SJSA1 (cell line): Measurements from ENCODE around the gene TTYH3. TPM values are rescaled to one million over a fixed set of nuclear protein-coding genes. Genes with fewer than 3 reads are reported as not detected.
"Not testable (repeated sequence)": the region's sequence is repeated elsewhere in the genome, so short reads cannot be mapped to it uniquely, and the experiment has no call there.

Experiments
- DNase-seq, 2 experiments: peaks; one replicate each; pipeline ENCODE4 v3.0.0-alpha.2; 2015 to 2020; ENCODE audit warnings: low spot score in 2 of 2, low read depth in 1 of 2
- H3K27ac ChIP-seq: fragments of 250-450 bp; sonication (Bioruptor Pico); 2 replicates; pipeline ENCODE4 v1.5.1; 2020; ENCODE audit warnings: mild to moderate bottlenecking, moderate library complexity
- H3K27me3 ChIP-seq: fragments of 250-450 bp; sonication (Bioruptor Pico); replicated peaks from 2 replicates; pipeline ENCODE4 v1.5.1; 2020; ENCODE audit warnings: mild to moderate bottlenecking, moderate library complexity
- H3K36me3 ChIP-seq: fragments of 250-450 bp; sonication (Bioruptor Pico); 2 replicates; pipeline ENCODE4 v1.5.1; 2020; ENCODE audit warnings: mild to moderate bottlenecking
- H3K4me1 ChIP-seq: fragments of 250-450 bp; sonication (Bioruptor Pico); replicated peaks from 2 replicates; pipeline ENCODE4 v1.6.1; 2021; ENCODE audit warnings: mild to moderate bottlenecking
- H3K4me3 ChIP-seq: fragments of 250-450 bp; sonication (Bioruptor Pico); 2 replicates; pipeline ENCODE4 v1.5.1; 2020; ENCODE audit warnings: mild to moderate bottlenecking
- H3K9me3 ChIP-seq: fragments of 250-450 bp; sonication (Bioruptor Pico); replicated peaks from 2 replicates; pipeline ENCODE4 v1.5.1; 2020; ENCODE audit warnings: mild to moderate bottlenecking
- total RNA-seq: library from RNA; depleted of rRNA; stranded (reverse); fragments of >200 nt; shearing (Covaris generic); gene quantifications from 2 replicates; pipeline ENCODE4 v1.2.3, GENCODE V29; 2014

TTYH3 gene
- total RNA-seq, 1 experiment from 2014 or later = 24.3 TPM

GRCh38 chr7:2670720-2671391, 39.1 kb downstream of the TTYH3 start:
- no peak overlapping the region for H3K4me3 ChIP-seq
- no peaks in the 10 kb centered on the region for H3K27me3 ChIP-seq
- 0 out of 2 replicates have a peak, but pooled peaks cover 5% of the 10 kb centered on the region for H3K9me3 ChIP-seq
- peak; percentile 61 to 78 for DNase-seq
- H3K36me3 ChIP-seq = no peaks in the 10 kb centered on the region
- 0 out of 2 replicates have a peak, but pooled peaks cover 5% of the 10 kb centered on the region for H3K4me1 ChIP-seq
- no peak overlapping the region for H3K27ac ChIP-seq

- H3K4me1 ChIP-seq, DNase-seq, H3K27ac ChIP-seq, H3K9me3 ChIP-seq, H3K4me3 ChIP-seq, H3K36me3 ChIP-seq, H3K27me3 ChIP-seq: not testable (repeated sequence)
Observed at GRCh38 chr7:2673214-2673613, 41.4 kb downstream of the TTYH3 start.

DNA sequence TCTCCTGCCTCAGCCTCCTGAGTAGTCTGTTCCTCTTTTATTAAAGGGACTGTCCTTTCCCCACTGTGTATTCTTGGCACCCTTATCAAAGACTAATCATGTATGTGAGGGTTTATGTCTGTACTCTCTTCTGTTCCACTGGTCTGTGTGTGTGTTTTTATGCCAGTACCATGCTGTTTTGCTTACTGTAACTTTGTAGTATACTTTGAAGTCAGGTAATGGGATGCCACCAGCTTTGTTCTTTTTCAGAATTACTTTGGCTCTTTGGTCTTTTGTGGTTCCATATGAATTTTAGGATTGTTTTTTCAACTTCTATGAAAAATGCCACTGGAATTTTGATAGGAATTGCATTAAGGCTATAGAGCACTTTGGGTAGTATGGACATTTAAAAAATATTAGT, 42.1 kb downstream of the TTYH3 start:
- Histone ChIP-seq H3K36me3 (no peaks in the 10 kb centered on the region), H3K9me3 (0 out of 2 replicates have a peak, but pooled peaks cover 5% of the 10 kb centered on the region), H3K27ac (no peak overlapping the region), H3K4me3 (no peak overlapping the region), H3K27me3 (no peaks in the 10 kb centered on the region), H3K4me1 (0 out of 2 replicates have a peak, but pooled peaks cover 5% of the 10 kb centered on the region)
- DNase-seq = no peak

GRCh38 chr7:2675256-2675764, 43.5 kb downstream of the TTYH3 start:
- Histone ChIP-seq H3K9me3 (0 out of 2 replicates have a peak, but pooled peaks cover 5% of the 10 kb centered on the region), H3K36me3 (no peaks in the 10 kb centered on the region), H3K4me1 (0 out of 2 replicates have a peak, but pooled peaks cover 5% of the 10 kb centered on the region), H3K27me3 (no peaks in the 10 kb centered on the region), H3K4me3 (no peak overlapping the region), H3K27ac (no peak overlapping the region)
- no peak for DNase-seq

DNA sequence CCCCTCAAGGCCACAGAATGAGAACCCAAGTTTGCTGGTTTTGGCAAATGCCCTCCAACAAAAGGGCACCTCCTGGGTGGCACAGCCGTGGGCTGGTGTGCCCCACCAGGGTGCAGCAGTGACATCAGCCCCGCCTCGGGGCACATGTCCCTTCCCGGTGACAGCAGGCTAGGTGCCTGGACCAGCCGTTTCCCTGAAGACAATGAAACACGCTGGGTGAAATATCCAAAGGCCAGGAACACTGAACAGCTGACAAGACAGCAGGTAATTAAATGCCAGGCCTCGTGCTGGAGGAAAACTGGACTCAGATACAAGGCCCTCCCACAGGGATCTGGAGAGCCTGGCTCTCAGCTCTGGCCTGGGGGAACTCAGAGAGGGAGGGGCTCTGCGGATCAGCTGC, 44.8 kb downstream of the TTYH3 start:
- H3K27me3 ChIP-seq, H3K4me1 ChIP-seq, H3K9me3 ChIP-seq, H3K36me3 ChIP-seq, DNase-seq, H3K27ac ChIP-seq, H3K4me3 ChIP-seq: not testable (repeated sequence)

- not testable (repeated sequence) for H3K27ac ChIP-seq, H3K9me3 ChIP-seq, H3K27me3 ChIP-seq, DNase-seq, H3K4me3 ChIP-seq, H3K4me1 ChIP-seq, H3K36me3 ChIP-seq
Observed at GRCh38 chr7:2678454-2678853, 46.7 kb downstream of the TTYH3 start.

DNA sequence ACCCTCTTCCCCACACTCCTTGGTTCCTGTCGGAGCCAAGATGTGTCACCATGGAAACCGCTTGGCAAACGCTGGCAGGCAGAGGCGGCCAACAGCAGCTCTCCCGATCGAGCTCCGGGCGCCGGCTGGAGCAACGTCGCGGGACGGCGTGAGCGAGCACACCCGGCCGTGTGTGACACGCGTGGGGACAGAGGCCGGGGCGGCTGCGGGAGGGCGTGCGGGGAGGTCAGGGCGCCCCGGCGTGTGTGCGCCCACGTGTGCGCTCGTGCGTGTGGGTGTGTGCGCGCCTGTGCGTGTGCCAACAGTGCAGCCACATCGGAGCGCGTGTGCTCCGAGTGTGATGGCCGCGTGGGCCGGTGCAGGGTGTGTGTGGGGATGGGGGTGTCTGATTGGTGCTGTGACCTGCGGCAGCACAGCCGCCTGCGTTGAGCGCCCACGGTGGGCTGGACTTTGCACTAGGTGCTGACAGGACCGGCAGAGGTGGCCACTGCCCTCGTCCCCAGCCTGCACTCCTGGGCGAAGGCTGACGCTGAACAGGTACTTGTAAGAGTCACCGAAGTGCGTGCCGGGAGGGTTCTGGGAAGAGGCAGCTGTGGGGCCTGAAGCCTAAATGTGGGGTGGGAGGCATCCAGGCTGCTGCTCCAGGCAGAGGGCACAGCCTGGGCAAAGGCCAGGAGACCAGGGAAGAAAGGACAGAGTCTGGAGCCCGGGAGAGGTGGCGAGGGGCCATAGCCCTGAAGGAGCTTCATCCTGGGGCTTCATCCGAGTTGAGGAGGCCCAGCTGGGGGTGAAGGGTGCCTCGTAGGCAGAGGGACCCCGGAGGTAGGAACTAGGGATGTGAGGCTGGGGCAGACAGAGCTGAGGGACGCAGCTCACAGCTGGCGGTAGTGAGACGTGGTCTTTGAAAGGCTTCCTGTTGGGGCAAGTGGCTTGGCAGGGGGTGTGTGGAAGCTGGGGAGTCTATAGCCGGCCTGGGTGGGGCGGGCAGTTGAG, 47.6 kb downstream of the TTYH3 start:
- not testable (repeated sequence) for DNase-seq, H3K27ac ChIP-seq, H3K9me3 ChIP-seq, H3K4me3 ChIP-seq, H3K4me1 ChIP-seq, H3K36me3 ChIP-seq, H3K27me3 ChIP-seq

DNA sequence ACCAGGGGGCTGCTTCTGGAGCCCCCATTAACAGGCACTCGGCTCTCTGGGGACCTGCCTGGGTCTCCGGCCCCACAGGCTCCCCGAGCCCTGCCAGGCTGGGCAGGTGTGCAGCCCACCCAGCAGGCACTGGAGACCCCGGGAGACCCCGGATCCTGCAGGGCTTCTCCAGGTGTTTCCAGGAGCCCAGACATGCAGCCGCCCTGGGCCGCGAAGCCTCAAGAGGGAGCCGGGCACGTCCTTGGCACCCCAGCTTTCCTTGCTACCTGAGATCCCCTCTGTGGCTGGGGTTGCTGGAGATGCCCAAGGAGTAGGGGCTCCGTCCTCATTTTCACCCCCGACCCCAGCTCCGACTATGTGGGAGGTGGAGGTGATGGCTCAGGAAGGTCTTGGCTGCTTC, 48.5 kb downstream of the TTYH3 start:
- Histone ChIP-seq H3K36me3 (no peaks in the 10 kb centered on the region), H3K9me3 (0 out of 2 replicates have a peak, but pooled peaks cover 2% of the 10 kb centered on the region), H3K4me1 (peaks cover 5% of the 10 kb centered on the region; the same call in 1 of the 2 replicates), H3K27ac (no peak overlapping the region), H3K4me3 (no peak overlapping the region), H3K27me3 (no peaks in the 10 kb centered on the region; the same call in 1 of the 2 replicates)
- DNase-seq = no peak

DNA sequence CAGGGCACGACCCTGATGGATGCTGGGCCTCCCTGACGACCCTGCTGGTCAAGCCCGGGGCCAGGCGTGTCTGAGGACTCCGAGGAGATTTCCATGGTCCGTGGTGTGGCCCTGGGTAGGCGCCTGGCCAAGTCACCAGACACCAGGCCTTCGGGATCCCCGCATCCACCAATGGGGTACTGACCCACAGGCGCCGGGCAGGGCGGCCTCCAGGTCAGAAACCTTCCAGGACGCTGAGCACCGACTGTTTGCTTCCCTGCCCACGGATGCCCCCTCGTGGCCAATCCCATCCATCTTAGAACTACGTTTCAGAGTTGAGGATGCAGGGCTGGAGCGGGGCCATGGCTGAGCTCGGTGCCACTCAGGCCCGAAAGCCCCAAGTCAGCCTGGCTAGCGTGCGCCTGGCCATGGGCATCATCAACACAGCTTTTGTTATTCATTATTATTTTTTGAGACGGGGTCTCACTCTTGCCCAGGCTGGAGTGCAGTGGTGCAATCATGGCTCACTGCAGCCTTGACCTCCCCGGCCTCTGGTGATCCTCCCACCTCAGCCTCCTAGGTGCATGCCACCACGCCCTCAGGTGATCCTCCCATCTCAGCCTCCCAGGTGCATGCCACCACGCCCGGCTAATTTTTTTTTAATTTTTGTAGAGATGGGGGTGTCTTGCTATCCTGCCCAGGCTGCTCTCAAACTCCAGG, 49.2 kb downstream of the TTYH3 start:
- H3K27ac ChIP-seq = no peak overlapping the region
- no peak overlapping the region for H3K4me3 ChIP-seq
- DNase-seq = peak; percentile 59 to 80
- no peaks in the 10 kb centered on the region for H3K9me3 ChIP-seq
- H3K36me3 ChIP-seq = no peaks in the 10 kb centered on the region
- H3K27me3 ChIP-seq = no peaks in the 10 kb centered on the region; the same call in 1 of the 2 replicates
- H3K4me1 ChIP-seq = peaks cover 5% of the 10 kb centered on the region; the same call in 1 of the 2 replicates

DNA sequence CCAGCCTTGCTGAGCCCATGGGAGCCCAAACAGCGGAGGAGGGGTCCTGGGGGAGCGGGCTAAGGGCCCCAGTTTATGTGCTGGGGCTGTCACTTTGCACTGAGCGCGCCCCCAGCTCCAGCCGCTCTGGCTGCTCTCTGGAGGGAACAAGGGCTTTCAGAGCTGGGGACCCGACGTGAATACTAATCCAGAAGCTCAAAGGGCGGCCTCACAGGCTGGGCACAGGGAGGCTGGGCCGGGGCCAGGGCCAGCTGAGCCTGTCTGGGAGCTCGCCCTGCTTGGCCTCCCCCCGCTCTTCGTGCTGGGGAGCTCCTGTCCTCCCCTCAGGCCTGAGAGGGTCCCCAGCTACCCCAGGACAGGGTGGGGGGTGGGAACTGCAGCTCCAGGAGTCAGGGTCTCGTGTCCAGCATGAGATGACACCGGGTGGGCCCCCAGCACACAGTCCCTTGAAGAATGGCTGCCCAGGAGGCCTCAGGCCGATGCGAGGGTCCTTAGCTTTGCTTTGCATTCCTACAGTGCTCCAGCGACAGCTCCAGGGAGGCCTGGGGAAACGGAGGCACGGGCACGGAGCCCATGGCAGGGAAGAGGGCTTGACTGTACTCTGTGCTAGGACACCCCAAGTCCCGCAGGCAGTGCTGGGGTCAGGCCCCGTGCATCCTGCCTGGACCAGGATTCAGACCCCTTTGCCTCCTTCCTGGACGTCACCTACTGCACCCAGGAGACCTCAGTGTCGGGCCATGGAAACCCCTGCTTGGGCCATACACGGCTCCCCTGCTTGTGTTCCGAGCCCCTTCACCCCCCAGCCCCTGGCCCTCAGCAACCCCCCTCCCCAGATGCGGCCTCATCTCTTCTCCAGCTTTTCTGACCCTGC, 50.4 kb downstream of the TTYH3 start:
- no peak for DNase-seq
- no peaks in the 10 kb centered on the region; the same call in 1 of the 2 replicates for H3K27me3 ChIP-seq
- no peaks in the 10 kb centered on the region for H3K36me3 ChIP-seq
- peaks cover 8% of the 10 kb centered on the region for H3K4me1 ChIP-seq
- no peak overlapping the region for H3K4me3 ChIP-seq
- no peak overlapping the region for H3K27ac ChIP-seq
- no peaks in the 10 kb centered on the region for H3K9me3 ChIP-seq

DNA sequence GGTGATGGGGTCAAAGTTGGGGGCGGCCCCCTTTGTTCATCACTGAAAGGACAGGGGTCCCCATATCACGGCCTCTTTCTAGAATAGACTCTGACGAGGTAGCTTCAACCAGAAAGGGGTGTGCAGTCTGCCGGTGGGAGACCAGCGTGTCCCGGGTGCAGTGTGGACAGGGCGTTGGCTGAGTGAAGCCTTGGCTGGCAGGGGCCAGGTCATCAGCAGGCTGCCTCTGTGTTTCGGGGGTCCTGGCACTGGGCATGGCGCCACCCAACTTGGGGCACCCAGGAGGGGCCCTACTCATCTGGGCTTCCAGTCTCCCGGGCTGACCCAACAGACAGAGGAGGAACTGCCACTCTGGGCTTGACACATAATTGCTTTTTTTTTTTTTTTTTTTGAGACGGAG, 52.7 kb downstream of the TTYH3 start:
- Histone ChIP-seq H3K36me3 (no peaks in the 10 kb centered on the region), H3K9me3 (no peaks in the 10 kb centered on the region), H3K27ac (no peak overlapping the region), H3K27me3 (peaks cover 21% of the 10 kb centered on the region), H3K4me1 (peaks cover 32% of the 10 kb centered on the region), H3K4me3 (no peak overlapping the region)
- no peak for DNase-seq

DNA sequence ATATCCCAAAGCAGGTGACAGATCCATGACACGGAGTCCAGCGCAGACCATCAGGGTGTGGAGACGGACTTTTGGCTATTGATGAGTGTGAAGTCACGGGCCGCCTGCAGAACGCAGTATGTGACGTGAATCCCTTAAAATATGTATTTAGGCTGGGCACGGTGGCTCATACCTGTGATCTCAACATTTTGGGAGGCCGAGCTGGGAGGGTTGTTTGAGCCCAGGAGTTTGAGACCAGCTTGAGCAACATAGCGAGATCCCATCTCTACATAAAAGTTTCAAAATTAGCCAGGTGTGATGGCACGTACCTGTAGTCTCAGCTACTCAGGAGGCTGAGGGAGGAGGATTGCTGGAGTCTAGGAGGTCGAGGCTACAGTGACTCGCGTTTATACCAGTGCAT, 54.3 kb downstream of the TTYH3 start:
- Histone ChIP-seq H3K4me1 (peaks cover 39% of the 10 kb centered on the region), H3K9me3 (no peaks in the 10 kb centered on the region), H3K27ac (no peak overlapping the region), H3K36me3 (no peaks in the 10 kb centered on the region), H3K27me3 (peaks cover 21% of the 10 kb centered on the region), H3K4me3 (no peak overlapping the region)
- DNase-seq = no peak
